ENCODE results near the gene TMEM207.
"Not testable (repeated sequence)": the region's sequence is repeated elsewhere in the genome, so short reads cannot be mapped to it uniquely, and the experiment has no call there.

TMEM207 gene

DNA sequence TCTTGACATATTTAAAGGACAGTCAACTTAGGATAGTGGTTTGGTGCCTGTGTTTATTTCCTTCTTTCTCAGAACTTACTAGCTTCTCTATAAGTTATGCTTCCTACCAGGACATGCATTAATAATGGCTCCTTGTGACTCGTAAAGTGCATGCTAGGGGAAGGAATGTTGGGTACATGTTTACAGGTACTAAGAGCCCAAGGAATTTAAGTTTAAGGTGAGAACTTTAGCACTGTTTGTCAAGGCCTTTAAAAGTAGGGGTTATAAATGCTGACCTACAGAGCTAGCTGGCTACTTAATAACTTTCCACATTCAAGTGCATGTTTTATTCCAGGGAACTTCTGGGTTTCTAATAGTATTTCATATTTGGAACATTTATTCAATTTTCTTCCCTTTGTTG is at the start of gene TMEM207:
Gene TMEM207 (minus strand): TSS at position 101 of the 400 bp plus-strand sequence. CDS start 92 bp downstream, at position 9.
- DNase-seq (ENCODE audit: low read depth in 2 of 2), result no peak

DNA sequence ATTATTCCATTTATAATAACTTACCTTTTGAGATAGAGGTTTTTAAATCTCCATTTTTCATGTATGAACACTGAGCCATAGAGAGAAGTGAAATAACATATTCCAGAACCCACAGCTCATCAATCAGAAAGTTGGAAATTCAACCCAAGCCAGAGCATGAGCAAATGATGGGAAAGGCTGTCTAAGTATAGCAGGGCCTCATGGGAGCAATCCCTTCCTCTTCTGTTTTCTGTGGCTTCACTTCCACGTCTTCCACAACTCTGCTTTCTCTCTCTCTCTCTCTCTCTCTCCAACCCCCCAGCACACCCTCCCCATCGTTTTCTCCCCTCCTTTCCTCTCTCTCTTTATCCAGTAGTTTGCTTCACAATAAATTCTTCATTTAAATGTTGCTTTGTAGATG is 49.4 kb upstream of the TMEM207 start:
- no peak for DNase-seq (ENCODE audit: low read depth in 2 of 2)

DNA sequence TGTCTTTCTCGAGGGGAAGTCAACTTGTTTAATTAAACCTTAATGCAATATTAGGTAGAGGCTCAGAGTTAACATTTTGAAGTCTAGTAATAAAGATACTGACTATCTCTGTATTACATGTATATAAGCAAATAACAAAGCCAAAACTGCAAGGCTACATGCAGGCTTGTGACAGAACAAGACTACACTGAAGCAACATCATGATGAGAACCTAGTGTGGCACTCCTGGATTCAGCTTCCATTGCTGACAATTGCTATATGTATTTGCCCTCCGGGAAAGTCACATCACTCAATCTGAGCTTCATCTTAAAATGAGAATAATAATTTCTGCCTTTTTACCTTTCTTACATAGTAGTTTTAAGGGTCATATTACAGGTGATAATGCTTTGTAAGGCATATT is 48.6 kb upstream of the TMEM207 start:
- DNase-seq (ENCODE audit: low read depth in 2 of 2), result no peak

DNA sequence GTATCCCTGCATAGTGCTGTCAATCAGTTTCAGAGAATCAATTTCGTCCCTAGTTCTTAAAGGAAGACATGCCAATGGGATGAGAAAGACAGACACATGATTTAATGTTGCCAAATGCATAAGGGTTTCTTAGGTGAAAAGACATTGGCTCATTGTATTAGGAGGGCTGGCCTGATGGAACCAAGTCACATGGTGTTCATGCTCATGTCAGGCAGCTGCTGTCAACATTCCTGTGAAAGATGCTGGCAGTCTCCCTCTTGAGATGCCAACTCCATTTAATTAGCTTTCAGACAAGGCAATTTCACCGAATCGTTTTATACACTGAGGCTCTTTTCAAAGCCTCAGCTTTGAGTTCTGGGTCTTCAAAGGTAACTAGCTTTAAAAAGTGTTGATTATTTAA is 48.1 kb upstream of the TMEM207 start:
- no peak for DNase-seq (ENCODE audit: low read depth in 2 of 2)

DNA sequence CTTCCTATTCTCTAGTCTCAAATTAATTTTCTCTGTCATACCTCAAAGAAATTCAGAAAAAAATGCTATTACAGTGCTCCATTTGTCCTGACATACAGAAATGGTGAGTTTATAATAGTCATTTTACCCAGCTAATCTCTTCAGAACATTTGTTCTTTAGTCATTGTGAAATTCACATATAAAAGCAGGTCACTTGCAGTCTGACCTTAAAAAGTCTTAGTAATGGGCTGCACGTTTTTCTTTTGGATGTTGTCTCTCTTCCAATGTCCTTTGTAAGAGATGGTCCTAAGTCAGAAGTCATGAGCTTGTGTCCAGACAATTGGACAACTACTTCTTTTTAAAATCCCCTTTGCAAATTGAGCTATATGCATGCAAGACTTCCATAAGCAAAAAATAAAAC is 47.2 kb upstream of the TMEM207 start:
- no peak for DNase-seq (ENCODE audit: low read depth in 2 of 2)

- no peak for DNase-seq (ENCODE audit: low read depth in 2 of 2)
These were observed 46.1 kb upstream of the TMEM207 start for GRCh38 chr3:190495796-190496195.

DNA sequence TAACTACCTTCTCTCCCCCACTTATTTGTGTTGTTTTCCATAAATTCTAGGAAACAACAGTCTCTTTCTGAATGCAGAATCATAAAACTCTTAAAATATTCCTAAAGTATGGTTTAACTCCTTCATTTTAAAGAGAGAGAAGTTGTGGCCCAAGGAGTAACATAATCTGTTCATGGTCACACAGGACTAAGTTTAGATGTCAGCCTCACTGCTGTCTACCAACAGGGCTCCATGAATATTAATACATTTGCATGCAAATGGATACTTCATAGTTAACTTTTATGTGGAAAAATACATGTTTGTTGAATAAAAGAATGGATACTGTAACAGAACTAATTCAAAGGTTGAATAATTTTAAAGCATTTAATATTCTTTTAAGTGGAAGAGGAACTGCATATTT is 45.7 kb upstream of the TMEM207 start:
- DNase-seq (ENCODE audit: low read depth in 2 of 2), result no peak

DNA sequence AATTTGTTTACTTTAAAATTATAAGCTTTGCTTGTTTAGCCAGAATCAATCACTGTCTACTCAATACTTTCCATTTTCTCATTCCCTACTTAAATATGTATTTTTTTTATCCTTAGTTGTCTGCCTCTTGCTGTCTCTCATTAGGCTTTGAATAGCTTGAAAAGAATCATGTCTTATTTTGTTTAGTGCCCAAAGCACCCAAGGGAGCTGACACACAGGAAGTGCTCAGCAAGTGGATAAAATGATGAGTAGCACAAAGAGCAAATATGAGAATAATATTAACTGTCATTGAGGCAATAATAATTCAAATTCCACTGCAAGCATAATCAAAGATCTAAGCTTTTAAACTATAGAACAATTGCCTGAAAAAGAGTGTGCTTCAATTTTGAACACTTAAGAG is 45.2 kb upstream of the TMEM207 start:
- no peak for DNase-seq (ENCODE audit: low read depth in 2 of 2)

DNA sequence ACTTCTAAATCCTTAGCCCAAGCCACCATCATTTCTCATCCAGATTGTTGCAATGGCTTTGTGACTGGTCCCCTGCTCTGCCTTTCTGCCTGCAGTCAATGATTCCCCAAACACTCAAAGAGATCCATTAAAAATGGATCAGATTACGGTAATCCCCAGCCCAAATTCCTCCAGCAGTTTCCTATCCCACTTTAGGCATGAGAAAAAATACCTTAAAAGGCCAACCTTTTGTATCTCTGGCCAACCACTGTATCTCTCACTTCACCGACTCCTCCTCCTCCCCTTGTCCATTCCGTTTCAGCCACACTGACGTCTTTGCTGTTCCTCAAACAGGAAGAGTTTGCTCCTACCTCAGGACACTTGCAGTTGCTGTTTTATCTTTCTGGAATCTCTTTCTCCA is 43.3 kb upstream of the TMEM207 start:
- DNase-seq (ENCODE audit: low read depth in 2 of 2), result no peak

- DNase-seq (ENCODE audit: low read depth in 2 of 2), result no peak
These were observed 42.4 kb upstream of the TMEM207 start for GRCh38 chr3:190492129-190492528.

- DNase-seq (ENCODE audit: low read depth in 2 of 2), result no peak
These were observed 41.9 kb upstream of the TMEM207 start for GRCh38 chr3:190491533-190492054.

DNA sequence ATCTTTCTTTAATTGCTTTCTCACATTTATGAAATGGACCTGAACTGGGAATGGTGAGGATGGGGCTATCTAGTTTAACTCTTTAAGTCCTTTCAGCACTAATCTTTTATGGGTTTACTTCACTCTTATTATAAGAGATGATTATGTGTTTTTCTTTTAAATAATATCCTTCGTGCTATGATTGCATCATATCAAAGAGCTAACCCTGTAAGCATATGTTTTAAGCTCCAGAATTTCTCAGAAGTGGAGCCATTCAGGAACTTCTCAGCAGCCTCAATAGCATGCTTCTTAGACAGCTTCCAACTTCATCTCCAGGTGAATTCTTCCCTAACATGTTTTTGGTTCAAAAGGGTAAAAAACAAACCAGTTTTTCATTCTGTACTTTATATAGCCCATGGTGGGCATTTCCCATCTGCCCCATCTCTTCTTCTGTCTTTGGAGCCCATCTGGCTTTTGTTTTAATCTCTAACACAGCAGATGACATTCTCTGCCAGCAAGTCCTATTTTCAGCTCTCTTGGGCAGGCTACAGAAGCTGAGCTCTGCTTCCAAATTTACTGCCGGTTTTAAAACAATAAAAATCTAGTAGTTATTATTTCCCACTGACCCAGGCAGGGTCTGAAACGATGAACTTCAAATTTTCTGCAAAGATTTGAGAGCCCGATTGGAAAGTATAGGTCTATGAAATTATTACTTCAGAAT is 37.4 kb upstream of the TMEM207 start:
- DNase-seq (ENCODE audit: low read depth in 2 of 2), result no peak

DNA sequence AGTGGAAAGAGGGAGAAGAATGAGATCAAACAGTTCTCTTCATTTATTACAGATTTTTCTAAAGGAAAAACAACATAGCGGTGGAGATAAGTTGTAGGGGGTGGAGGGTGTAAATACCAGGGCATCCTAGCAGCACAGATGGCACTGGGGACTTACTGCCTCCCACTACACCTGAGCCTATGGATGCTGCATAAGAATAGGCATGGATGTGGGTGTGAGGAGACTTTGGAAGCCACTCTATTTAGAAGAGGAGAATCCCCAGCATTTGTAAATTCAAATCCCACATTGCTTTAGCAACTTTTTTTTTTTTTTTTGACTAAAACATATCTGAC is 36.8 kb upstream of the TMEM207 start:
- no peak for DNase-seq (ENCODE audit: low read depth in 2 of 2)

DNA sequence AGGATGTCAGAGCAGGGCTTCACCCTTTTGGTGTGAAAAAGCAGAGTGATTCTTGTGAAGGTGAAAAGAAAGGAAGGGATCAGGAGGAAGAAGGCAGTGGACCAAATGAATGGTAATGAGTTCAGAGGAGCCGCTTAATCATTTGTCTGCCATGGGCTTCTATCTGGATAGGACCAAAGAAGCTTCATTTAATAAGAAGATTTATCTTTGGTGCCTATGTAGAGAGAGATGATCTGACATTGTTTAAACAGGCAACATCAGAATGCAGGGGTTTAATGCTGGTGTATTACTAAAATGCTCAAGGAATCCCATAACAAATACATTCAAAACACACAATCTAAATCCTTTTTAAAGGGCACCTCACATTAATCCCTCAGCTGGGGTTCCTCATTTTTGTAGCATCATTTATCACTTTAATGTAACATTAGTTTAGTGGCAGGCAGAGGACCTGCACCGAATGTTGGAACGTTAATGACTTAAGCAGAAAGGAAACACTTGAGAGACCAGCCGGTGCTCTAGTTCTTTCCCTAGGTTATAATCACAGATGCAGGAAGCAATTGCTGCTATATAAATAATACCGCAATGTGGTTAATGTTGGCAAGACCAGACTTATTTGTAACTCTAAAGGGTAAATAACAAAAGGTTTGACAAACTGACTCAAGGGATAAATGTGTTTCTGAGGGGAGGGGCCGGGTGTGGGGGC is 36.3 kb upstream of the TMEM207 start:
- no peak for DNase-seq (ENCODE audit: low read depth in 2 of 2)

- DNase-seq (ENCODE audit: low read depth in 2 of 2), result no peak
These were observed 32.1 kb upstream of the TMEM207 start for GRCh38 chr3:190481779-190482178.

- not testable (repeated sequence) for DNase-seq (ENCODE audit: low read depth in 2 of 2)
These were observed 23.6 kb upstream of the TMEM207 start for GRCh38 chr3:190473261-190473660.

DNA sequence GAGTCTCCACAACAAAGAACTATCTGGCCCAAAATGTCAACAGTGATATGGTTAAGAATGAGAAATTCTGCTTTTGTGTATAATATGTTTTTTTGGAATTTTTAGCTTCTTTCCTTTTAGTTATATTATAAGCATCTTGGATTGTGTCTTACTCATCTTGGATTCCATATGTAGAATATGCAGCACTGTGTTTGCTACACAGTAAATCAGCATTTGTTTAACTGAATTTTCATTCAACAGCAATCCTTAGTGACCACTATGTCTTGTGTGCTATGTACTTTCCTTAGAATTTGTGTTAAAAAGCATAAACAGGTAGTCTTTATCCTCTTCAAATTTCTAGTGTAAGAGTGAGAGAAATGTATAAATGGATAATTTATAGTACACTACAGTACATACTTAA is 18.2 kb upstream of the TMEM207 start:
- DNase-seq (ENCODE audit: low read depth in 2 of 2), result no peak

GRCh38 chr3:190458040-190458439 is 8.3 kb upstream of the TMEM207 start:
- DNase-seq (ENCODE audit: low read depth in 2 of 2), result no peak

GRCh38 chr3:190456770-190457169 is 7.1 kb upstream of the TMEM207 start:
- no peak for DNase-seq (ENCODE audit: low read depth in 2 of 2)

- DNase-seq (ENCODE audit: low read depth in 2 of 2), result no peak
These were observed 6.1 kb upstream of the TMEM207 start for GRCh38 chr3:190455828-190456227.

GRCh38 chr3:190448256-190448655 is 1.4 kb downstream of the TMEM207 start:
- no peak for DNase-seq (ENCODE audit: low read depth in 2 of 2)

DNA sequence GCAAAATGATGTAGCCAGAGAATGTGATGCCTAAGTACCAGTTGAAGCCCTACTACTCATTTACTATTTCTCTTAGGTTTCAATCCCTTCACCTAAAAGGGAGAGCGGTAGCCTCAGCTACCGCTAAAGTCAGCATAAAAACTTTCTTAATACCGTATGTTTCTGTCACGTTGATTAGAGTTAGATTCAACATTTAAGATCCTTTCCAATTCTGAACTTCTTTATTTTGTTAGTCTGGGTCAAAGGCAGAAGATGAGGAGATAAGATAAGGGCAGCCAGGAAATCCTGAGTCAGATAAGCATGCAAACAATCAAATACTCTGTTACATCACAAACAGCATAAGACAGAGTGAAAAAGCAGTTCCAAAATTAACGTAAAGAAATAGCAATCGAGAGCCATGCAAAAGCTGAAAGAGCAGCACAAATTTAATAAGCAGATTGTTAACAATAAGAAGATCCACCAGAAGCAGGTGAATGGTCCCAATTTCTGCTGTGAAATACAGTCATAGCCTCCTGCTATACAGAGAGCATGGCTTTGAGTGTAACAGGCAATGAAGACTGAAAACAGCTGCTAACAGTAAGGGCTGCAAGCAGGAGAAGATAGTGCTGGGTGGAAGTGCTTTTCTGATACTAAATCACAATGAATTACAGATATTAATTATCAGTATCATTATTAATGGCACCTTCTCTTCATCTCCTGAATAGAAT is 3.0 kb downstream of the TMEM207 start:
- no peak for DNase-seq (ENCODE audit: low read depth in 2 of 2)
